Activated naive CD4-positive, alpha-beta T cell (primary cell): ENCODE results near the gene EDNRB.
"Not testable (repeated sequence)": the region's sequence is repeated elsewhere in the genome, so short reads cannot be mapped to it uniquely, and the experiment has no call there.

Source experiments
- DNase-seq, 4 experiments: peaks; one replicate each; lab custom pipeline; 2025; lab: John Stamatoyannopoulos, UW

The EDNRB gene

GRCh38 chr13:77918391-77919245, at the start of gene EDNRB:
EDNRB (minus strand) TSS chr13:77918831; CDS start chr13:77918573, 258 bp downstream.
- no peak for DNase-seq

GRCh38 chr13:77966671-77967070, 48.0 kb upstream of the EDNRB start:
- DNase-seq = no peak

GRCh38 chr13:77952737-77953136, 34.1 kb upstream of the EDNRB start:
- DNase-seq = no peak

GRCh38 chr13:77952276-77952675, 33.6 kb upstream of the EDNRB start:
- no peak for DNase-seq

GRCh38 chr13:77946522-77946921, 27.9 kb upstream of the EDNRB start:
- DNase-seq = no peak

- not testable (repeated sequence) for DNase-seq
Observed at GRCh38 chr13:77935063-77935462, 16.4 kb upstream of the EDNRB start.

DNA sequence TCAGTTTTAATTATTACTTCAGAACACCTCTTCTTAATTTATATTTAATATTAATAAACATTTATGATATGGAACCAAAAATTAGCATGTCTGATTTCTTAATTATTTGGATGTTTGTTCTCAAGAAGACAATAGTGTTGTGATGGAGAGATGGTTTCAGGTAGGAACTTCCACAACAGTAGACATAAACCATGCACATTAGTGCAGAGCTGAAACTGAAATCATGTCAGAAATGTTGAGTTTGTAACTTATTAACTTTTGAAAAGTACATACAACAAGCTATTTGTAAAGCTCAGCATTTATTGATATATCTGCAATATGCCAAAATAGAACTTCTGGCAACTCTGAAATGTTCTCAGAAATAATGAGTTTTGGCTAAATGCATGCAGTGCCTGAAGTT, 11.8 kb upstream of the EDNRB start:
- DNase-seq = no peak

DNA sequence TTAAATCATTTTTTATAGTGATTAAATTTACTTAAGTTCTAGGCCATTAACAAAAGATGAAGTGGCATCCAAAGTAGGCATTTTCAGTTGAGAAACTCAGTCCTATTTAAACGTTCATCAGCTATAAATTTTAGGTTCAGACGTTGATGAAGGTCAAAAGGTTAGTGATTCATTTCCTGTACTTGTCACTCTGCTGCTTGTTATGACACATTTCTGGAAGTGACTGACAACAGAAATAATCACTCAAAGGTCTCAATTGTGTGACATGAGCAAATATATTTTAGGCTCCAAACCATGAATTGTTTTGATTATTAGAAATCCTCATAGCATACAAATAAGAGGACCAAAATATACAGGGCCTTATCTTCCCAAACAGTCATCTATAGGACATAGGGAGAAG, 10.3 kb upstream of the EDNRB start:
- DNase-seq = no peak

- DNase-seq = no peak
Observed at GRCh38 chr13:77925616-77926015, 7.0 kb upstream of the EDNRB start.

DNA sequence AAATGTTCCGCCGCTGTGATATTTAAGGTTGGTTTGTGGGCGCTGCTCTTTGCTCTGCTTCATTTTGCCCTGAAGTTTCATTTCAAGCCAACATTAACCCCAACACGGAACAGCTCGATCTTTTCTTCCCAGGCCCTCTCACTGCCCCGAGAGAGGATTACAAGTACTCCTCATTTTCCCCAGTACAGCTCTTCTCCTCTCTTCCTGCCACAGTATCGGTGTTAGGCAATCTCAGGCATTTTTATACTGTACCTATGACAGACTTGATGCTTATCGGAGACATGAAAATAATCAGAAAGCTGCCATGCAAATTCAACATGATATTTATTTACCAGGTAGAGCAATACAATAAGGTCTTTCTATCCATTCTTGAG, 1.3 kb upstream of the EDNRB start:
- no peak for DNase-seq

GRCh38 chr13:77919246-77919920, 752 bp upstream of the EDNRB start:
- DNase-seq = no peak

GRCh38 chr13:77916488-77916887, 2.1 kb downstream of the EDNRB start:
- no peak for DNase-seq

DNA sequence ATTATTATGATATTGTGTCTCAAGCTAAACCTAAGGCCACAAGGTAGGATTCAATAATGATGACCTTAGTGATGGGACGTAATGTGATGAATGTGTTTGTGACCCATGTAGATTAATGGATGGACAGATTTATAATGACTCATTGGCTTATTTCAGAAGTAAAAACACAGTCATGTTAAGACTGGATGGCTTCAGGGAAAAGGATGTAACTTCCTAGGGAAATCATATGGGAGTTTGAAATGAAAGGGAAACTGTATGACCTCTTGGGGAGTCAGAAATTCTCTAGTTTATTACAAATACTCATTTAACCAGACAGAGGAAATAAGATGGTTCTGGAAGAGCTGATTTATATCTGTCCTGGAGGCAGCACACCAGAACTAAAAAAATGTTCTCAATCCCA, 2.9 kb downstream of the EDNRB start:
- DNase-seq = no peak

GRCh38 chr13:77913003-77913402, 5.6 kb downstream of the EDNRB start:
- no peak for DNase-seq

DNA sequence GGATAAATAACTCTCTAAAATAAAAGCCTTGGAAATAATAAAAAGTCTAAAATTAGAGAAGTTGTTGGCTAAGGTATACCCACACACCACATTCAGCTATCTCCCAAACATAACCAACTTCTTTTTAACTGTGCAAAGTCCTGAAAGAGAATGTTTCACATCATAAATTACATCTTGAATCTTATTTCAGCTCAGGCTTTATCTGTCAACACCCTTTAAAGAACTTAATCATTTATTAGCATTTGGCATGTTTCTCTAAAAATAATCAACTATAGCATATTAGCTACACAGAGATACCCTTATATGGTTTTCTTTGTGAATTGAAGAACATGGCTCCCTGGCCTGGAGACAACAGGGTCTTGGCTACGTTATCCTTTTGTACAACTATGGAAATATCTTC, 6.9 kb downstream of the EDNRB start:
- no peak for DNase-seq

DNA sequence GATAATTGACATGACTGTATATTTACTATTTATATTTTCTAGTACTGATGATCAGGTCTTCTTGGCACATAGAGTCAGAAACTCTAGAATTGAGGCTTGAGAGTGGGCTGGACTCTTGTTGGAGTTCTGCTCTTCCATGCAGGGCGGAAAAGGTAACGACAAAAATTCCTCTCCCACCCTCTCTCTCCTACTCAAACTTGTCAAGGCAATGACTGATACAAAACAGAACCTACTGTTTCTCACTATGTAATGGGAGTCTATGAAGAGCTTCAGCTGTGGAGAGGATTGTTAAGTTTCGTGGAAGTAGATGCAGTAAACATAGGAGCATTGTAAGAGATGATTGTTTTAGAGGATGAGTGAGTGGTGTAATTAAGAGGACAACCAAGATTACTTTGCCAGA, 8.8 kb downstream of the EDNRB start:
- DNase-seq = no peak

DNA sequence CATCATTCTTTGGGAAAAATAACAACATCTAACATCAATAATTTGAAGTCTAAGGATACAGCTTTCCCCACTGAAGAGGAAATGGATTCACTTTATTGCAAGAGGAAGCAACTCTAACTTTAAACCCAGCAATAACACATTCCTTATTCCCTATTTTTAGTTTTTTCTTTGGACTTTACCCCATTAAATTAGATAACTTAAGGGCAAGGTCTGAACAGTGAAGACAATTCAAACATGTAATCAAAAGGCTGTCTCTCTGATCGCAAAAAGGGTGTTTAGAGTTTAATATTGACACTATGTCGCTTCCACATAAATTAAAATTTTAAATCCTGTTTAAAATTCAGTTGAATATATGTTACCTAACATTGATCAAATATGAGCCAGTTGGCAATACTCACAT, 10.1 kb downstream of the EDNRB start:
- no peak for DNase-seq

GRCh38 chr13:77907666-77908341, 10.8 kb downstream of the EDNRB start:
- no peak for DNase-seq

DNA sequence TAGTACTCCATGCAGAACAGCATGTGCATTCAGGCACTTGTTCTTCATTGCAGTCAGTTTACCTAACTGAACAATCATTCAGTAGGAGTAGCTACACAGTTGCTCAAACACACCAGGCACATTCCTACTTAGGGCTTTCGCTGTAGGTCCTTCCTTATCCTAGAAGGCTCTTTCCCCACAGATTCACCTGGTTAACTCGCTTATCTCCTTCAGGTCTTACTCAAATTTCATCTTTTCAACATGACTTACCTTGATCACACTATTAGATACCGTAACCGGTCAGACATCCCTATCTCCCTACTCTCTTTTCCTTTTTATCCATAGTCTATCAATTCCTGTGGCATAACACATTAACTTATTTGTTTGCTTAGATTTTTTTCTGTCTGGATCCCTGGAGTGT, 14.6 kb downstream of the EDNRB start:
- no peak for DNase-seq

GRCh38 chr13:77903435-77903834, 15.2 kb downstream of the EDNRB start:
- no peak for DNase-seq

- DNase-seq = no peak
Observed at GRCh38 chr13:77902319-77902963, 16.2 kb downstream of the EDNRB start.

DNA sequence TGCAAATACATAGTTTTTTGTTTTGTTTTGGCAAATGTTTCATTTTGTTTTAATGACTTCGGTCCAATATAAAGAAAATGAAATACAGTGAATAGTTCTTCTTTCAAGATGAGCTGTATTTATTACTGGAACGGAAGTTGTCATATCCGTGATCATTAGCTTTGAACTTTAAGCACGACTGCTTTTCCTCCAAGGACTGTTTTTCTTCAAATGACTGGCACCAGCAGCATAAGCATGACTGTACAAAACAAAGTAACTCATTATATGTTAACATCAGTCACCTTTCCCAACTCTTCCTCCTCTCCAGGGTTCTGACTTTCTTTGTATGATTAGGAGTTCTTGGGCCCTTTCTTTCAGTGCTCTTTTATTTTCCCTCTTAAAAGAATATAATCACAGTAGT, 20.5 kb downstream of the EDNRB start:
- DNase-seq = no peak

DNA sequence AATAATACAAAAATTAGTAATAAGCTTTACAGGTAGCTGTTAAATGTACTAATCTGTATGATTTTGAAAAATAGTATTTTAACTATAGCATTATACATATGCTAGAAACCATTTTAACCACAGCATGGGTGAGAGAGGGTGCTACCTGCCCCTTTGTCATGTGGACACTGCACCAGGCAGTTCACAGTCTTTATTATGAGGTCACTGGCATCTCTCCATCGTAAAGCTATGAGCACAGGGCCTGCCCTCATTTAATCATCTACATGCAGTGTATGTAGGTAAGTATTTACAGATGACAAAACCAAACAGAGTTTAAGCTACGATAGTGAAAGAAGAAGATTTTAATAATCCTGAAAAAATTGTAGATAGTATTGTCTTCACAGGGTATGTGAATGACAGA, 21.7 kb downstream of the EDNRB start:
- no peak for DNase-seq
